A549 (cell line): ENCODE measurements around the gene TFDP2. TPM values are rescaled to one million over a fixed set of nuclear protein-coding genes. Genes with fewer than 3 reads are reported as not detected.

Experiments used
- ATAC-seq, 2 experiments: fragments of 200-7000 bp in 1 of 2; fragments of >200 bp in 1 of 2; cut with Nextera tagmentation in 1 of 2; cut with Tn5 transposase in 1 of 2; 3 replicates each; pipeline versions ENCODE4 v1.8.0 to v1.9.1; 2018 to 2020; ENCODE audit warnings: mild to moderate bottlenecking in 1 of 2, moderate library complexity in 1 of 2
- CTCF ChIA-PET: fragments of 300-600 bp; sonication (Branson Sonifier 250); formaldehyde crosslinking; extraction: SDS; loops from one replicate; lab custom pipeline; 2021; ENCODE audit warnings: antibody characterized with exemption, inconsistent platforms; lab: Yijun Ruan, JAX
- POLR2A ChIA-PET: fragments of 350-600 bp; formaldehyde crosslinking; extraction: SDS; loops from one replicate; lab custom pipeline; 2021; ENCODE audit warnings: antibody characterized with exemption, inconsistent platforms; lab: Yijun Ruan, JAX
- DNase-seq, 2 experiments: peaks; one replicate each; pipeline versions ENCODE4 v3.0.0 to v3.0.0-alpha.2; 2011 to 2016; ENCODE audit warnings: low read depth in 1 of 2, low spot score in 1 of 2
- FAIRE-seq: peaks from 2 replicates; lab custom pipeline; 2011; peaks lifted over from hg19 to GRCh38; lab: Jason Lieb, UNC
- H3K27ac ChIP-seq, 2 experiments: fragments of >200 bp; sonication (Bioruptor Twin); formaldehyde crosslinking; 3 replicates each; pipeline ENCODE4 v1.5.1; 2016 to 2017
- H3K4me1 ChIP-seq: fragments of >200 bp; sonication (Bioruptor Twin); formaldehyde crosslinking; 3 replicates; pipeline ENCODE4 v1.6.1; 2016
- H3K4me2 ChIP-seq: fragments of >200 bp; sonication (Bioruptor Twin); formaldehyde crosslinking; 3 replicates; pipeline ENCODE4 v1.6.1; 2016
- H3K4me3 ChIP-seq: fragments of >200 bp; sonication (Bioruptor Twin); formaldehyde crosslinking; 3 replicates; pipeline ENCODE4 v1.5.1; 2016
- H3K9me3 ChIP-seq: fragments of >200 bp; sonication (Bioruptor Twin); formaldehyde crosslinking; 3 replicates; pipeline ENCODE4 v1.6.1; 2016
- BHLHE40 ChIP-seq: IDR thresholded peaks from 2 replicates; pipeline ENCODE4 v1.6.1; 2012; ENCODE audit warnings: low read depth, low read length, inconsistent platforms
- CBX2 ChIP-seq: fragments of 200-600 bp; sonication (generic); IDR thresholded peaks from 2 replicates; pipeline ENCODE4 v1.6.1; 2016; ENCODE audit warnings: low read depth, mild to moderate bottlenecking, borderline replicate concordance
- CBX8 ChIP-seq: fragments of 200-600 bp; sonication (generic); IDR thresholded peaks from 2 replicates; pipeline ENCODE4 v1.6.1; 2016
- CHD2 ChIP-seq: fragments of 150-350 bp; IDR thresholded peaks from 2 replicates; pipeline ENCODE4 v1.6.1; 2014; ENCODE audit warnings: low read length; ENCODE audit not compliant: partially characterized antibody
- CHD4 ChIP-seq: fragments of 200-600 bp; sonication (generic); IDR thresholded peaks from 2 replicates; pipeline ENCODE4 v1.6.1; 2016; ENCODE audit warnings: antibody characterized with exemption, mild to moderate bottlenecking, borderline replicate concordance
- EHF ChIP-seq: fragments of 250-450 bp; sonication (Bioruptor Pico); IDR thresholded peaks from 2 replicates; pipeline ENCODE4 v1.5.0; 2020; ENCODE audit warnings: mild to moderate bottlenecking
- EHMT2 ChIP-seq: fragments of 200-600 bp; sonication (generic); IDR thresholded peaks from 2 replicates; pipeline ENCODE4 v1.6.1; 2016; ENCODE audit warnings: antibody characterized with exemption, low read depth, mild to moderate bottlenecking, moderate library complexity
- ELK1 ChIP-seq: fragments of 150-350 bp; IDR thresholded peaks from 2 replicates; pipeline ENCODE4 v1.6.1; 2014; ENCODE audit warnings: low read depth, mild to moderate bottlenecking, low read length
- EP300 ChIP-seq, 2 experiments: fragments of >200 bp; sonication (Bioruptor Twin); formaldehyde crosslinking; IDR thresholded peaks; 2 replicates in 1 of 2; 3 replicates in 1 of 2; pipeline ENCODE4 v1.6.1; 2016 to 2017
- FOSL2 ChIP-seq, 2 experiments: fragments of 450-650 bp in 1 of 2; fragments of >200 bp in 1 of 2; sonication (Bioruptor Twin) in 1 of 2; formaldehyde crosslinking; IDR thresholded peaks; 2 replicates each; pipeline versions ENCODE4 v1.5.0 to v1.6.1; 2016 to 2020; ENCODE audit warnings: mild to moderate bottlenecking in 1 of 2, moderate library complexity in 1 of 2
- GATA3 ChIP-seq: IDR thresholded peaks from 2 replicates; pipeline ENCODE4 v1.6.1; 2012; ENCODE audit warnings: borderline replicate concordance
- HES2 ChIP-seq: fragments of >200 bp; sonication (Bioruptor Twin); formaldehyde crosslinking; IDR thresholded peaks from 2 replicates; pipeline ENCODE4 v1.6.1; 2016
- HEYL ChIP-seq: fragments of 250-450 bp; sonication (Bioruptor Pico); IDR thresholded peaks from 2 replicates; pipeline ENCODE4 v1.8.0; 2021; ENCODE audit warnings: mild to moderate bottlenecking, moderate library complexity
- HMGXB4 ChIP-seq: fragments of 250-450 bp; sonication (Bioruptor Pico); IDR thresholded peaks from 2 replicates; pipeline ENCODE4 v1.5.0; 2021; ENCODE audit warnings: mild to moderate bottlenecking, moderate library complexity, borderline replicate concordance
- HOXA7 ChIP-seq: fragments of 250-450 bp; sonication (Bioruptor Pico); IDR thresholded peaks from 2 replicates; pipeline ENCODE4 v1.5.0; 2020; ENCODE audit warnings: mild to moderate bottlenecking, moderate library complexity
- HOXB13 ChIP-seq: fragments of 250-450 bp; sonication (Bioruptor Pico); IDR thresholded peaks from 2 replicates; pipeline ENCODE4 v1.5.0; 2020; ENCODE audit warnings: low read depth, mild to moderate bottlenecking, moderate library complexity
- HOXB5 ChIP-seq: fragments of 250-450 bp; sonication (Bioruptor Pico); IDR thresholded peaks from 2 replicates; pipeline ENCODE4 v1.5.0; 2020; ENCODE audit warnings: mild to moderate bottlenecking, moderate library complexity
- JUN ChIP-seq, 2 experiments: fragments of >200 bp; sonication (Bioruptor Twin); formaldehyde crosslinking; IDR thresholded peaks; 2 replicates in 1 of 2; 3 replicates in 1 of 2; pipeline ENCODE4 v1.6.1; 2016 to 2017
- JUNB ChIP-seq: fragments of >200 bp; sonication (Bioruptor Twin); formaldehyde crosslinking; IDR thresholded peaks from 2 replicates; pipeline ENCODE4 v1.6.1; 2016
- KDM1A ChIP-seq: fragments of 200-600 bp; sonication (generic); IDR thresholded peaks from 2 replicates; pipeline ENCODE4 v1.6.1; 2016; ENCODE audit warnings: low read depth, mild to moderate bottlenecking
- KDM5A ChIP-seq: fragments of 200-600 bp; sonication (generic); IDR thresholded peaks from 2 replicates; pipeline ENCODE4 v1.6.1; 2016; ENCODE audit warnings: antibody characterized with exemption, mild to moderate bottlenecking
- MAFK ChIP-seq: fragments of 450-650 bp; IDR thresholded peaks from 2 replicates; pipeline ENCODE4 v1.6.1; 2014; ENCODE audit not compliant: partially characterized antibody
- MYC ChIP-seq: IDR thresholded peaks from 2 replicates; pipeline ENCODE4 v1.6.1; 2012; ENCODE audit warnings: mild to moderate bottlenecking, inconsistent platforms, low read length, improper control_type of control experiment, borderline replicate concordance
- NPAS2 ChIP-seq: fragments of 250-450 bp; sonication (Bioruptor Pico); IDR thresholded peaks from 2 replicates; pipeline ENCODE4 v1.8.0; 2022; ENCODE audit warnings: mild to moderate bottlenecking, moderate library complexity, borderline replicate concordance
- PHF8 ChIP-seq: fragments of 200-600 bp; sonication (generic); IDR thresholded peaks from 2 replicates; pipeline ENCODE4 v1.6.1; 2016; ENCODE audit warnings: low read depth, mild to moderate bottlenecking, antibody characterized with exemption, moderate library complexity, borderline replicate concordance
- POLR2A ChIP-seq: IDR thresholded peaks from 2 replicates; pipeline ENCODE4 v1.6.1; 2012; ENCODE audit warnings: mild to moderate bottlenecking, low read length
- POLR2AphosphoS2 ChIP-seq: conservative IDR thresholded peaks from 2 replicates; pipeline ENCODE4 v1.6.1; 2012; ENCODE audit warnings: low read length, improper control_type of control experiment, inconsistent platforms
- SMC3 ChIP-seq: fragments of >200 bp; sonication (Bioruptor Twin); formaldehyde crosslinking; IDR thresholded peaks from 3 replicates; pipeline ENCODE4 v1.6.1; 2018; ENCODE audit warnings: inconsistent platforms
- USF2 ChIP-seq: fragments of 450-650 bp; IDR thresholded peaks from 2 replicates; pipeline ENCODE4 v1.6.1; 2014; ENCODE audit warnings: antibody characterized with exemption
- ZC3H11A ChIP-seq: fragments of 450-650 bp; IDR thresholded peaks from 2 replicates; pipeline ENCODE4 v1.6.1; 2014; ENCODE audit warnings: antibody characterized with exemption, mild to moderate bottlenecking
- ZSCAN20 ChIP-seq: fragments of 250-450 bp; sonication (Bioruptor Pico); IDR thresholded peaks from 2 replicates; pipeline ENCODE4 v1.8.0; 2022; ENCODE audit warnings: mild to moderate bottlenecking, moderate library complexity
- WGBS: methylation state at CpG from one replicate; pipeline ENCODE4 v1.1.6; 2017; ENCODE audit errors: missing lambda C conversion rate; 5-methylcytosine and 5-hydroxymethylcytosine counted together
- polyA plus RNA-seq, 4 experiments: library from polyadenylated mRNA; depleted of rRNA in 3 of 4; stranded (reverse); fragments of >200 nt; fragmentation: RNase III in 1 of 4; extraction: RNeasy Plus Mini Kit Qiagen cat#74134 plus additional on column Dnase treatment in 1 of 4; gene quantifications; 2 replicates in 3 of 4; 3 replicates in 1 of 4; pipeline ENCODE4 v1.2.3, GENCODE V29; 2011 to 2017

The TFDP2 gene
- polyA plus RNA-seq, 2 of the 4 experiments (the other 2 are of a cell fraction): 9.6 to 61.5 TPM

GRCh38 chr3:142028243-142028777, 121.0 kb downstream of the TFDP2 start:
- peak overlapping the region; percentile 72 for H3K4me2 ChIP-seq
- peak overlapping the region; percentile 45 for H3K4me3 ChIP-seq
- peak overlapping the region in 1 of 2 experiments; percentile 59; a peak in 3 of 6 replicates for H3K27ac ChIP-seq
- no peak for TF ChIP-seq HOXB5 (CRISPR knock-in tag)
- no peak for TF ChIP-seq GATA3
- no peak for TF ChIP-seq KDM5A
- TF ChIP-seq HEYL: no peak
- TF ChIP-seq JUN (IDR thresholded peaks at IDR 0.05): no peak
- no peak for TF ChIP-seq USF2
- no peak for TF ChIP-seq NPAS2 (CRISPR knock-in tag)
- no peak for TF ChIP-seq BHLHE40
- no peak for TF ChIP-seq KDM1A
- TF ChIP-seq CHD2: no peak
- TF ChIP-seq CBX8: no peak
- TF ChIP-seq HOXB13 (CRISPR knock-in tag): no peak
- no peak for TF ChIP-seq CBX2
- no peaks in the 10 kb centered on the region for H3K9me3 ChIP-seq
- ATAC-seq (peak; percentile 47 to 85; a peak in 4 of 6 replicates), FAIRE-seq (no peak), DNase-seq (peak in 1 of 2 experiments; percentile 68)
- ChIA-PET POLR2A (interaction anchor here (0.6 kb wide), 1 partner anchor 976 kb away, joined by 5 read pairs; no protein-coding TSS in a partner anchor), CTCF (no interaction called here)
- 27% methylated on average over 4 of the region's 4 CpGs for WGBS
- peaks cover 7% of the 10 kb centered on the region; the same call in 1 of the 3 replicates for H3K4me1 ChIP-seq

- ChIA-PET CTCF (no interaction called here), POLR2A (no interaction called here)
- peak in 1 of 2 experiments; percentile 57; a peak in 2 of 6 replicates for ATAC-seq
- TF ChIP-seq USF2: no peak
- TF ChIP-seq CBX2: no peak
- no peak for TF ChIP-seq POLR2A
- TF ChIP-seq MAFK: no peak
- TF ChIP-seq BHLHE40: no peak
- no peak for TF ChIP-seq ZSCAN20
- no peak for TF ChIP-seq CHD4
- TF ChIP-seq MYC: no peak
- no peak for TF ChIP-seq POLR2AphosphoS2
- TF ChIP-seq HOXB5 (CRISPR knock-in tag): no peak
- TF ChIP-seq JUNB: no peak
- no peak for TF ChIP-seq HOXA7 (CRISPR knock-in tag)
- 20% methylated on average over 2 of the region's 2 CpGs for WGBS
- peak in 1 of 2 experiments; percentile 6 for DNase-seq
- Histone ChIP-seq H3K4me2 (peak overlapping the region; percentile 72), H3K9me3 (no peaks in the 10 kb centered on the region), H3K4me3 (peak overlapping the region; percentile 45), H3K27ac (peak overlapping the region in 1 of 2 experiments; percentile 20; a peak in 1 of 6 replicates), H3K4me1 (peaks cover 7% of the 10 kb centered on the region; the same call in 1 of the 3 replicates)
- FAIRE-seq: no peak
Measured at GRCh38 chr3:142027735-142028134, 121.6 kb downstream of the TFDP2 start.

- ChIA-PET POLR2A (no interaction called here), CTCF (no interaction called here)
- WGBS: 87% methylated on average over 3 of the region's 3 CpGs
- DNase-seq: no peak
- no peak for FAIRE-seq
- Histone ChIP-seq H3K4me1 (peaks cover 7% of the 10 kb centered on the region; the same call in 1 of the 3 replicates), H3K4me2 (peak overlapping the region; percentile 72), H3K4me3 (no peak overlapping the region), H3K27ac (no peak overlapping the region), H3K9me3 (no peaks in the 10 kb centered on the region)
- no peak for ATAC-seq
- TF ChIP-seq BHLHE40: no peak
- no peak for TF ChIP-seq ZC3H11A
- no peak for TF ChIP-seq NPAS2 (CRISPR knock-in tag)
- no peak for TF ChIP-seq HOXA7 (CRISPR knock-in tag)
- no peak for TF ChIP-seq HES2
- TF ChIP-seq EHF: no peak
- TF ChIP-seq EHMT2: no peak
- no peak for TF ChIP-seq PHF8
- no peak for TF ChIP-seq HMGXB4 (CRISPR knock-in tag)
- no peak for TF ChIP-seq SMC3
- TF ChIP-seq FOSL2 (IDR thresholded peaks at IDR 0.05): no peak
- TF ChIP-seq FOSL2 (CRISPR knock-in tag; IDR thresholded peaks at IDR 0.05): no peak
- no peak for TF ChIP-seq KDM5A
- TF ChIP-seq HEYL: no peak
- no peak for TF ChIP-seq JUN (IDR thresholded peaks at IDR 0.05)
- TF ChIP-seq ELK1: no peak
- no peak for TF ChIP-seq EP300 (IDR thresholded peaks at IDR 0.05)
Measured at GRCh38 chr3:142027300-142027699, 122.0 kb downstream of the TFDP2 start.
